H9 (cell line): Measurements from ENCODE around the gene DNAAF5. TPM values are rescaled to one million over a fixed set of nuclear protein-coding genes. Genes with fewer than 3 reads are reported as not detected.

ENCODE experiments used
- DNase-seq: peaks from one replicate; pipeline ENCODE4 v3.0.0-alpha.2; 2017
- H2AFZ ChIP-seq: one replicate; pipeline ENCODE4 v1.6.1; 2013; ENCODE audit warnings: mild to moderate bottlenecking, low read length, control low read depth, moderate library complexity
- H2AK5ac ChIP-seq: 2 replicates; pipeline ENCODE4 v1.6.1; 2013; ENCODE audit warnings: low read length, control low read depth, mixed read lengths; ENCODE audit not compliant: insufficient read length
- H2BK120ac ChIP-seq: one replicate; pipeline ENCODE4 v1.6.1; 2013; ENCODE audit warnings: low read depth, mild to moderate bottlenecking, low read length, control low read depth, inconsistent platforms; ENCODE audit not compliant: poor library complexity, severe bottlenecking
- H2BK12ac ChIP-seq: 2 replicates; pipeline ENCODE4 v1.6.1; 2013; ENCODE audit warnings: low read length, control low read depth, mixed read lengths, low read depth; ENCODE audit not compliant: insufficient read length
- H2BK15ac ChIP-seq: 2 replicates; pipeline ENCODE4 v1.6.1; 2013; ENCODE audit warnings: low read depth, low read length, control low read depth
- H2BK20ac ChIP-seq: one replicate; pipeline ENCODE4 v1.6.1; 2013; ENCODE audit warnings: low read depth, mild to moderate bottlenecking, low read length, control low read depth, inconsistent platforms; ENCODE audit not compliant: poor library complexity, severe bottlenecking
- H2BK5ac ChIP-seq: 2 replicates; pipeline ENCODE4 v1.6.1; 2013; ENCODE audit warnings: low read length, control low read depth, mixed read lengths; ENCODE audit not compliant: insufficient read length
- H3K14ac ChIP-seq: 2 replicates; pipeline ENCODE4 v1.6.1; 2013; ENCODE audit warnings: low read length, control low read depth; ENCODE audit not compliant: insufficient read depth
- H3K18ac ChIP-seq: 2 replicates; pipeline ENCODE4 v1.6.1; 2013; ENCODE audit warnings: low read depth, mild to moderate bottlenecking, mixed read lengths, low read length, control low read depth; ENCODE audit not compliant: insufficient read length
- H3K23ac ChIP-seq: 2 replicates; pipeline ENCODE4 v1.6.1; 2013; ENCODE audit warnings: low read length, control low read depth, mixed read lengths, low read depth; ENCODE audit not compliant: insufficient read length
- H3K23me2 ChIP-seq: 2 replicates; pipeline ENCODE4 v1.6.1; 2013; ENCODE audit warnings: low read depth, mild to moderate bottlenecking, mixed read lengths, low read length, control low read depth; ENCODE audit not compliant: insufficient read length, poor library complexity, severe bottlenecking
- H3K27ac ChIP-seq: 2 replicates; pipeline ENCODE4 v1.5.1; 2013; ENCODE audit warnings: low read length, control low read depth, mixed read lengths, low read depth; ENCODE audit not compliant: insufficient read length
- H3K27me3 ChIP-seq: 2 replicates; pipeline ENCODE4 v1.6.1; 2013; ENCODE audit warnings: low read length, control low read depth, inconsistent platforms; ENCODE audit not compliant: insufficient read depth
- H3K4ac ChIP-seq: 2 replicates; pipeline ENCODE4 v1.6.1; 2013; ENCODE audit warnings: low read depth, mild to moderate bottlenecking, control low read depth, inconsistent platforms, low read length, moderate library complexity
- H3K4me1 ChIP-seq: 2 replicates; pipeline ENCODE4 v1.6.1; 2013; ENCODE audit warnings: low read length, control low read depth, inconsistent platforms; ENCODE audit not compliant: insufficient read depth
- H3K4me2 ChIP-seq: 2 replicates; pipeline ENCODE4 v1.6.1; 2013; ENCODE audit warnings: low read length, control low read depth, mixed read lengths; ENCODE audit not compliant: insufficient read length, insufficient read depth
- H3K56ac ChIP-seq: 2 replicates; pipeline ENCODE4 v1.6.1; 2013; ENCODE audit warnings: low read depth, mild to moderate bottlenecking, mixed read lengths, low read length, control low read depth; ENCODE audit not compliant: insufficient read length
- H3K79me1 ChIP-seq: 2 replicates; pipeline ENCODE4 v1.6.1; 2013; ENCODE audit warnings: low read depth, mild to moderate bottlenecking, moderate library complexity, low read length, control low read depth, inconsistent platforms; ENCODE audit not compliant: insufficient read depth, poor library complexity, severe bottlenecking
- H3K79me2 ChIP-seq: 2 replicates; pipeline ENCODE4 v1.6.1; 2013; ENCODE audit warnings: low read length, control low read depth, inconsistent platforms; ENCODE audit not compliant: insufficient read depth
- H3K9ac ChIP-seq: 2 replicates; pipeline ENCODE4 v1.6.1; 2013; ENCODE audit warnings: low read length, control low read depth, mixed read lengths; ENCODE audit not compliant: insufficient read length; ENCODE audit errors: extremely low read depth
- H3K9me3 ChIP-seq: one replicate; pipeline ENCODE4 v1.6.1; 2013; ENCODE audit warnings: low read depth, low read length, inconsistent platforms; ENCODE audit not compliant: control insufficient read depth
- H3T11ph ChIP-seq: one replicate; pipeline ENCODE4 v1.6.1; 2013; ENCODE audit warnings: mild to moderate bottlenecking, low read length, control low read depth, inconsistent platforms
- H4K20me1 ChIP-seq: one replicate; pipeline ENCODE4 v1.6.1; 2013; ENCODE audit not compliant: control insufficient read depth, insufficient read length, insufficient read depth
- H4K5ac ChIP-seq: 2 replicates; pipeline ENCODE4 v1.6.1; 2013; ENCODE audit warnings: low read depth, mild to moderate bottlenecking, mixed read lengths, low read length, control low read depth; ENCODE audit not compliant: insufficient read length
- H4K8ac ChIP-seq: replicated peaks from 2 replicates; pipeline ENCODE4 v1.6.1; 2013; ENCODE audit warnings: low read length, control low read depth, mixed read lengths, low read depth; ENCODE audit not compliant: insufficient read length
- H4K91ac ChIP-seq: 2 replicates; pipeline ENCODE4 v1.6.1; 2013; ENCODE audit warnings: low read depth, mild to moderate bottlenecking, moderate library complexity, mixed read lengths, low read length, control low read depth; ENCODE audit not compliant: insufficient read length
- H3K27ac Mint-ChIP-seq, 3 experiments: 2 replicates in 2 of 3; 3 replicates in 1 of 3; pipeline ENCODE4 v1.8.0; 2020 to 2021; ENCODE audit warnings: mixed read lengths in 3 of 3, mild to moderate bottlenecking in 1 of 3, moderate library complexity in 1 of 3
- H3K27me3 Mint-ChIP-seq: 2 replicates; pipeline ENCODE4 v1.8.0; 2021; ENCODE audit warnings: low read depth, mild to moderate bottlenecking, moderate library complexity, mixed read lengths
- H3K36me3 Mint-ChIP-seq, 3 experiments: 2 replicates in 2 of 3; 3 replicates in 1 of 3; pipeline ENCODE4 v1.8.0; 2020 to 2021; ENCODE audit warnings: low read depth in 3 of 3, mixed read lengths in 3 of 3; ENCODE audit not compliant: insufficient read depth in 1 of 3
- H3K4me1 Mint-ChIP-seq, 2 experiments: 2 replicates each; pipeline ENCODE4 v1.8.0; 2020; ENCODE audit warnings: mixed read lengths in 2 of 2
- H3K4me3 Mint-ChIP-seq, 2 experiments: 2 replicates in 1 of 2; 3 replicates in 1 of 2; pipeline ENCODE4 v1.8.0; 2020 to 2021; ENCODE audit warnings: mild to moderate bottlenecking in 2 of 2, mixed read lengths in 2 of 2, moderate library complexity in 1 of 2
- H3K9me3 Mint-ChIP-seq, 2 experiments: 2 replicates in 1 of 2; 3 replicates in 1 of 2; pipeline ENCODE4 v1.8.0; 2020; ENCODE audit warnings: mild to moderate bottlenecking in 2 of 2, mixed read lengths in 2 of 2, moderate library complexity in 1 of 2
- WGBS: extraction: QIAGEN DNeasy Blood & Tissue Kit; methylation state at CpG from one replicate; pipeline ENCODE4 v1.1.7; 2013; ENCODE audit warnings: missing lambda C conversion rate, low lambda C conversion rate, mixed read lengths; ENCODE audit not compliant: insufficient read length; ENCODE audit errors: extremely low coverage; 5-methylcytosine and 5-hydroxymethylcytosine counted together
- total RNA-seq: library from RNA; stranded (reverse); gene quantifications from 2 replicates; pipeline ENCODE4 v1.2.1, GENCODE V29; 2021
- TF ChIP-seq, protein P1 (sequence below): fragments of 200-600 bp; sonication (generic); conservative IDR thresholded peaks from 3 replicates; pipeline ENCODE4 v1.8.0; 2021; ENCODE audit warnings: antibody characterized with exemption, mild to moderate bottlenecking

The DNAAF5 gene
- total RNA-seq, 1 experiment from 2014 or later: 43.5 TPM

DNA sequence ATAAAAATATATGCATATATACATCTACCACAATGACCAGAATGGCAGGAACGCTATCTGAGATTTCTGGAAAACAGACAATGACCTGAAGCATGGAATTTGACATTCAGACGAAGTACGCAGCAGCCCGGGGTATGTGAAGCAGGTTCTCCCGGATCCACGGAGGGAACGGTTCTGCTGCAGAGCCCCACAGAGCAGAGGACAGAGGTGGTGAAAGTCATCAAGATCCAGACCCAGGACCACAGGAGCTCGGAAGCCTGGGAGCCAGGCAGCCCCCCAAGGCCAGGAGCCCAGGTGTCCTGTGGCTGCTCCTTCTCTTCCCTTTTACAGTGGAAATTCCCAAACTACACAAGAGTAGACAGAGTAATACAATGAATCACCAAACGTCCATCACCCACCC lies 42.1 kb upstream of the DNAAF5 start:
- H2BK20ac ChIP-seq: no peak overlapping the region
- no peaks in the 10 kb centered on the region; the same call in 1 of the 2 replicates for H3K79me2 ChIP-seq
- H3K14ac ChIP-seq: no peak overlapping the region
- WGBS: no CpG with 5 or more reads among the region's 9 CpGs
- H4K5ac ChIP-seq: no peak overlapping the region
- H4K91ac ChIP-seq: no peak overlapping the region
- peaks cover 6% of the 10 kb centered on the region for H3K79me1 ChIP-seq
- no peaks in the 10 kb centered on the region for H3K27me3 ChIP-seq
- Mint-ChIP-seq H3K4me3 (no peak overlapping the region), H3K27me3 (no peaks in the 10 kb centered on the region; the same call in 1 of the 2 replicates), H3K4me1 (no peaks in the 10 kb centered on the region), H3K27ac (no peak overlapping the region), H3K36me3 (peaks cover 53 to 72% (median 66%) of the 10 kb centered on the region in 3 experiments), H3K9me3 (peaks cover 33 to 36% of the 10 kb centered on the region in 2 experiments)
- no peak overlapping the region for H2BK120ac ChIP-seq
- H4K8ac ChIP-seq: no peak overlapping the region
- peaks cover 7% of the 10 kb centered on the region for H3K9me3 ChIP-seq
- H3K18ac ChIP-seq: no peak overlapping the region
- H3K23ac ChIP-seq: no peak overlapping the region
- H3K4ac ChIP-seq: no peak overlapping the region
- H3K23me2 ChIP-seq: no peaks in the 10 kb centered on the region
- H2BK5ac ChIP-seq: no peak overlapping the region
- DNase-seq: no peak
- TF ChIP-seq, protein P1, sequence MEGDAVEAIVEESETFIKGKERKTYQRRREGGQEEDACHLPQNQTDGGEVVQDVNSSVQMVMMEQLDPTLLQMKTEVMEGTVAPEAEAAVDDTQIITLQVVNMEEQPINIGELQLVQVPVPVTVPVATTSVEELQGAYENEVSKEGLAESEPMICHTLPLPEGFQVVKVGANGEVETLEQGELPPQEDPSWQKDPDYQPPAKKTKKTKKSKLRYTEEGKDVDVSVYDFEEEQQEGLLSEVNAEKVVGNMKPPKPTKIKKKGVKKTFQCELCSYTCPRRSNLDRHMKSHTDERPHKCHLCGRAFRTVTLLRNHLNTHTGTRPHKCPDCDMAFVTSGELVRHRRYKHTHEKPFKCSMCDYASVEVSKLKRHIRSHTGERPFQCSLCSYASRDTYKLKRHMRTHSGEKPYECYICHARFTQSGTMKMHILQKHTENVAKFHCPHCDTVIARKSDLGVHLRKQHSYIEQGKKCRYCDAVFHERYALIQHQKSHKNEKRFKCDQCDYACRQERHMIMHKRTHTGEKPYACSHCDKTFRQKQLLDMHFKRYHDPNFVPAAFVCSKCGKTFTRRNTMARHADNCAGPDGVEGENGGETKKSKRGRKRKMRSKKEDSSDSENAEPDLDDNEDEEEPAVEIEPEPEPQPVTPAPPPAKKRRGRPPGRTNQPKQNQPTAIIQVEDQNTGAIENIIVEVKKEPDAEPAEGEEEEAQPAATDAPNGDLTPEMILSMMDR: no peak
- no peak overlapping the region for H3K27ac ChIP-seq
- H2AK5ac ChIP-seq: no peak overlapping the region
- H3K4me2 ChIP-seq: no peak overlapping the region
- H3T11ph ChIP-seq: no peak overlapping the region
- no peaks in the 10 kb centered on the region for H4K20me1 ChIP-seq
- H3K56ac ChIP-seq: no peak overlapping the region
- H3K4me1 ChIP-seq: no peaks in the 10 kb centered on the region
- no peak overlapping the region for H2AFZ ChIP-seq
- H2BK15ac ChIP-seq: no peak overlapping the region
- H3K9ac ChIP-seq: no peak overlapping the region
- H2BK12ac ChIP-seq: no peak overlapping the region
